ENCODE results near the gene ADAMTSL2. TPM values are rescaled to one million over a fixed set of nuclear protein-coding genes. Genes with fewer than 3 reads are reported as not detected.

ADAMTSL2 gene
- total and polyA plus RNA-seq, 4 donors, result 1.8 to 18.2 (median 7.7) TPM

- WGBS, result 95% methylated on average over 10 of the region's 10 CpGs
- no peaks in the 10 kb centered on the region for H3K9me3 ChIP-seq (ENCODE audit: control insufficient read depth in 4 of 4, low read length in 3 of 4)
- no peaks in the 10 kb centered on the region for H3K36me3 ChIP-seq (ENCODE audit: control insufficient read depth in 4 of 4, insufficient read depth in 3 of 4, low read depth in 1 of 4, low read length in 3 of 4)
- H3K27ac ChIP-seq (ENCODE audit: low read depth in 1 of 2, low read length in 2 of 2), result no peak overlapping the region
- DNase-seq (ENCODE audit: low spot score), result no peak
- H3K27me3 ChIP-seq (ENCODE audit: control insufficient read depth in 4 of 4, insufficient read depth in 4 of 4, low read length in 3 of 4), result no peaks in the 10 kb centered on the region
- no peak overlapping the region for H3K9ac ChIP-seq (ENCODE audit: low read depth in 1 of 2, low read length in 2 of 2)
- H3K4me3 ChIP-seq (ENCODE audit: low read depth in 1 of 3, low read length in 3 of 3), result no peak overlapping the region
- no peak for TF ChIP-seq FOXA2 (IDR thresholded peaks at IDR 0.05)
- no peak for TF ChIP-seq SP1 (IDR thresholded peaks at IDR 0.05)
- no peak for TF ChIP-seq ATF3 (IDR thresholded peaks at IDR 0.05)
- TF ChIP-seq REST (IDR thresholded peaks at IDR 0.05), result no peak
- no peak for TF ChIP-seq YY1 (IDR thresholded peaks at IDR 0.05)
- TF ChIP-seq JUND (IDR thresholded peaks at IDR 0.05), result no peak
- no peak for TF ChIP-seq NR2F2 (IDR thresholded peaks at IDR 0.05)
- TF ChIP-seq EGR1 (IDR thresholded peaks at IDR 0.05; ENCODE audit: low read depth in 2 of 2), result no peak
- TF ChIP-seq ZBTB33 (IDR thresholded peaks at IDR 0.05), result no peak
- peaks cover 14 to 28% (median 20%) of the 10 kb centered on the region in 4 donors for H3K4me1 ChIP-seq (ENCODE audit: control insufficient read depth in 4 of 4, insufficient read depth in 4 of 4, low read length in 3 of 4)
These were observed 22.9 kb upstream of the ADAMTSL2 start for GRCh38 chr9:133511607-133512006.

GRCh38 chr9:133512253-133513213, 22.0 kb upstream of the ADAMTSL2 start:
- no peaks in the 10 kb centered on the region for H3K36me3 ChIP-seq (ENCODE audit: control insufficient read depth in 4 of 4, insufficient read depth in 3 of 4, low read depth in 1 of 4, low read length in 3 of 4)
- no peaks in the 10 kb centered on the region for H3K27me3 ChIP-seq (ENCODE audit: control insufficient read depth in 4 of 4, insufficient read depth in 4 of 4, low read length in 3 of 4)
- H3K9me3 ChIP-seq (ENCODE audit: control insufficient read depth in 4 of 4, low read length in 3 of 4), result no peaks in the 10 kb centered on the region
- no peak overlapping the region for H3K9ac ChIP-seq (ENCODE audit: low read depth in 1 of 2, low read length in 2 of 2)
- no peak overlapping the region for H3K27ac ChIP-seq (ENCODE audit: low read depth in 1 of 2, low read length in 2 of 2)
- TF ChIP-seq FOXA2 (IDR thresholded peaks at IDR 0.05), result no peak
- TF ChIP-seq REST (IDR thresholded peaks at IDR 0.05), result no peak
- TF ChIP-seq RAD21 (IDR thresholded peaks at IDR 0.05), result no peak
- no peak for TF ChIP-seq EGR1 (IDR thresholded peaks at IDR 0.05; ENCODE audit: low read depth in 2 of 2)
- no peak overlapping the region for H3K4me3 ChIP-seq (ENCODE audit: low read depth in 1 of 3, low read length in 3 of 3)
- DNase-seq (ENCODE audit: low spot score), result no peak
- WGBS, result 95% methylated on average over 19 of the region's 19 CpGs
- H3K4me1 ChIP-seq (ENCODE audit: control insufficient read depth in 4 of 4, insufficient read depth in 4 of 4, low read length in 3 of 4), result peaks cover 7 to 19% (median 13%) of the 10 kb centered on the region in 4 donors
